Neural cell (in vitro differentiated cells): Measurements from ENCODE around the gene SYTL5. TPM values are rescaled to one million over a fixed set of nuclear protein-coding genes. Genes with fewer than 3 reads are reported as not detected.

Experiments used
- H2AFZ ChIP-seq: fragments of 200-600, 300-800 bp; sonication (generic), shearing (Covaris generic); 2 replicates; pipeline ENCODE4 v1.6.0; 2014; ENCODE audit warnings: low read depth, mild to moderate bottlenecking, antibody characterized with exemption, low read length, moderate library complexity
- H3F3A ChIP-seq: fragments of 200-600 bp; shearing (Covaris generic); 2 replicates; pipeline ENCODE4 v1.6.1; 2016; ENCODE audit warnings: mild to moderate bottlenecking, moderate library complexity, mixed read lengths, antibody characterized with exemption, low read length; ENCODE audit not compliant: insufficient read depth, poor library complexity, severe bottlenecking
- H3K27ac ChIP-seq: fragments of 200-600, 300-800 bp; sonication (generic), shearing (Covaris generic); 2 replicates; pipeline ENCODE4 v1.5.1; 2014; ENCODE audit warnings: mild to moderate bottlenecking, low read length, moderate library complexity
- H3K27me3 ChIP-seq: fragments of 300-800, 200-600 bp; sonication (generic), shearing (Covaris generic); 2 replicates; pipeline ENCODE4 v1.6.0; 2014; ENCODE audit warnings: mild to moderate bottlenecking, low read depth, low read length, moderate library complexity; ENCODE audit not compliant: insufficient read depth
- H3K36me3 ChIP-seq: fragments of 300-800, 200-600 bp; sonication (generic), shearing (Covaris generic); 2 replicates; pipeline ENCODE4 v1.5.1; 2014; ENCODE audit warnings: mild to moderate bottlenecking, antibody characterized with exemption, low read length, moderate library complexity; ENCODE audit not compliant: insufficient read depth
- H3K4me2 ChIP-seq: fragments of 300-800, 200-600 bp; sonication (generic), shearing (Covaris generic); 2 replicates; pipeline ENCODE4 v1.6.0; 2014; ENCODE audit warnings: mild to moderate bottlenecking, low read length
- H3K4me3 ChIP-seq: fragments of 300-800, 200-600 bp; sonication (generic), shearing (Covaris generic); 2 replicates; pipeline ENCODE4 v1.5.1; 2014; ENCODE audit warnings: mild to moderate bottlenecking, low read length, moderate library complexity
- H3K79me2 ChIP-seq: fragments of 200-600 bp; shearing (Covaris generic); replicated peaks from 2 replicates; pipeline ENCODE4 v1.6.0; 2014; ENCODE audit warnings: mild to moderate bottlenecking, low read length, moderate library complexity; ENCODE audit not compliant: insufficient read depth
- H3K9ac ChIP-seq: fragments of 300-800, 200-600 bp; sonication (generic), shearing (Covaris generic); 2 replicates; pipeline ENCODE4 v1.6.1; 2016; ENCODE audit warnings: mild to moderate bottlenecking, low read length, mixed read lengths
- H3K9me2 ChIP-seq: fragments of 200-600 bp; shearing (Covaris generic); 2 replicates; pipeline ENCODE4 v1.6.1; 2016; ENCODE audit warnings: mild to moderate bottlenecking, low read length, mixed read lengths; ENCODE audit not compliant: insufficient read depth
- H3K9me3 ChIP-seq: fragments of 200-600, 300-800 bp; sonication (generic), shearing (Covaris generic); 2 replicates; pipeline ENCODE4 v1.6.1; 2016; ENCODE audit warnings: mild to moderate bottlenecking, mixed run types, low read length, moderate library complexity, mixed read lengths
- H4K20me1 ChIP-seq: fragments of 200-600 bp; shearing (Covaris generic); 2 replicates; pipeline ENCODE4 v1.6.1; 2016; ENCODE audit warnings: mild to moderate bottlenecking, mixed run types; ENCODE audit not compliant: insufficient read depth
- CTCF ChIP-seq: fragments of 450-650 bp; IDR thresholded peaks from 2 replicates; pipeline ENCODE4 v1.5.1; 2014; ENCODE audit warnings: antibody characterized with exemption, mild to moderate bottlenecking, moderate library complexity; ENCODE audit not compliant: poor library complexity, severe bottlenecking
- EP300 ChIP-seq: fragments of 450-650 bp; conservative IDR thresholded peaks from 2 replicates; pipeline ENCODE4 v1.6.1; 2014; ENCODE audit warnings: antibody characterized with exemption, mild to moderate bottlenecking, moderate library complexity; ENCODE audit not compliant: poor library complexity, severe bottlenecking
- EZH2 ChIP-seq: fragments of 200-600, 300-800 bp; shearing (Covaris generic), sonication (generic); IDR thresholded peaks from 2 replicates; pipeline ENCODE4 v1.6.1; 2014; ENCODE audit warnings: antibody characterized with exemption, low read length, borderline replicate concordance, mild to moderate bottlenecking; ENCODE audit not compliant: insufficient read depth, poor library complexity, severe bottlenecking
- MXI1 ChIP-seq: fragments of 450-650 bp; conservative IDR thresholded peaks from 2 replicates; pipeline ENCODE4 v1.6.1; 2014; ENCODE audit warnings: antibody characterized with exemption, mild to moderate bottlenecking; ENCODE audit not compliant: poor library complexity, severe bottlenecking
- POLR2AphosphoS5 ChIP-seq: IDR thresholded peaks from 2 replicates; pipeline ENCODE4 v1.6.1; 2012
- RAD21 ChIP-seq: fragments of 450-650 bp; conservative IDR thresholded peaks from 2 replicates; pipeline ENCODE4 v1.6.1; 2014; ENCODE audit warnings: antibody characterized with exemption, mild to moderate bottlenecking, moderate library complexity
- REST ChIP-seq: IDR thresholded peaks from 2 replicates; pipeline ENCODE4 v1.6.1; 2012; ENCODE audit warnings: borderline replicate concordance
- SMC3 ChIP-seq: fragments of 450-650 bp; conservative IDR thresholded peaks from 2 replicates; pipeline ENCODE4 v1.6.1; 2014; ENCODE audit warnings: antibody characterized with exemption, mild to moderate bottlenecking, moderate library complexity; ENCODE audit not compliant: poor library complexity
- TAF1 ChIP-seq: IDR thresholded peaks from 2 replicates; pipeline ENCODE4 v1.6.1; 2012; ENCODE audit warnings: low read depth
- polyA plus RNA-seq: library from polyadenylated mRNA; depleted of rRNA; stranded (reverse); fragments of >200 nt; gene quantifications from 2 replicates; pipeline ENCODE4 v1.2.3, GENCODE V29; 2014

The SYTL5 gene
- polyA plus RNA-seq, 1 donor from 2014 or later, result 1.0 TPM

GRCh38 chrX:38089173-38089982, 83.0 kb downstream of the SYTL5 start:
- TF ChIP-seq EP300 (no peak), POLR2AphosphoS5 (no peak), SMC3 (no peak), MXI1 (no peak), RAD21 (no peak), EZH2 (no peak), CTCF (no peak), REST (no peak), TAF1 (no peak)
- no peaks in the 10 kb centered on the region for H3K79me2 ChIP-seq
- no peaks in the 10 kb centered on the region for H4K20me1 ChIP-seq
- no peak overlapping the region for H3K4me2 ChIP-seq
- H3K9ac ChIP-seq, result no peak overlapping the region
- H3K36me3 ChIP-seq, result no peaks in the 10 kb centered on the region
- no peaks in the 10 kb centered on the region for H3F3A ChIP-seq
- no peak overlapping the region for H2AFZ ChIP-seq
- H3K27ac ChIP-seq, result no peak overlapping the region
- H3K27me3 ChIP-seq, result no peaks in the 10 kb centered on the region
- H3K4me3 ChIP-seq, result no peak overlapping the region
- H3K9me3 ChIP-seq, result no peaks in the 10 kb centered on the region
- no peaks in the 10 kb centered on the region for H3K9me2 ChIP-seq

- Histone ChIP-seq H3K27ac (no peak overlapping the region), H3K9me3 (no peaks in the 10 kb centered on the region), H2AFZ (no peak overlapping the region), H3K4me3 (no peak overlapping the region), H3K9ac (no peak overlapping the region), H3K79me2 (no peaks in the 10 kb centered on the region), H3K4me2 (no peak overlapping the region), H3F3A (no peaks in the 10 kb centered on the region), H4K20me1 (no peaks in the 10 kb centered on the region), H3K36me3 (no peaks in the 10 kb centered on the region), H3K27me3 (no peaks in the 10 kb centered on the region), H3K9me2 (no peaks in the 10 kb centered on the region)
- no peak for TF ChIP-seq EZH2
- TF ChIP-seq EP300, result no peak
- no peak for TF ChIP-seq TAF1
- no peak for TF ChIP-seq CTCF
- no peak for TF ChIP-seq SMC3
- no peak for TF ChIP-seq RAD21
- TF ChIP-seq MXI1, result no peak
Observed at GRCh38 chrX:38095971-38096529, 89.7 kb downstream of the SYTL5 start.
